ENCODE results near the gene SST.

The SST gene

DNA sequence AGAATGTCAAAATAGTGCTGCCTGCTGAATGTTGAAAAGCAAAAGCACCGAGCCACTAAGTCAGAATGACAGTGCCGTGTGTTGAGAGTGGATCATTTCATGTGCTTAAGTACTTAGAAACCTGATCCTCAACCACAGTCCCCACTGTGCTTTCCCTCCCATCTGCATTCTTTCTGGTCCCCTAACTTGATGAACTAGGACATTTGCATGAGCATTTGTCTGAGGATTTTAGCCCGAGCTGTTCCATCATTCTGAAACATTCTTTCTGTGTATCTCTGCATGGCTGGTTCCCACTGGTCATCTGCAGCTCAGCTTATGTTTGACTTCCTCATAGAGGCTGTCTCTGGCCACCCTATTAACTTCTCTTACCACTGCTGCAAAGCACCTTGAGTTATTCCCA, 42.0 kb downstream of the SST start:
- ChIA-PET CTCF (no interaction called here), POLR2A (no interaction called here)
- no peak for DNase-seq (ENCODE audit: extremely low spot score)
- TF ChIP-seq, protein P1, sequence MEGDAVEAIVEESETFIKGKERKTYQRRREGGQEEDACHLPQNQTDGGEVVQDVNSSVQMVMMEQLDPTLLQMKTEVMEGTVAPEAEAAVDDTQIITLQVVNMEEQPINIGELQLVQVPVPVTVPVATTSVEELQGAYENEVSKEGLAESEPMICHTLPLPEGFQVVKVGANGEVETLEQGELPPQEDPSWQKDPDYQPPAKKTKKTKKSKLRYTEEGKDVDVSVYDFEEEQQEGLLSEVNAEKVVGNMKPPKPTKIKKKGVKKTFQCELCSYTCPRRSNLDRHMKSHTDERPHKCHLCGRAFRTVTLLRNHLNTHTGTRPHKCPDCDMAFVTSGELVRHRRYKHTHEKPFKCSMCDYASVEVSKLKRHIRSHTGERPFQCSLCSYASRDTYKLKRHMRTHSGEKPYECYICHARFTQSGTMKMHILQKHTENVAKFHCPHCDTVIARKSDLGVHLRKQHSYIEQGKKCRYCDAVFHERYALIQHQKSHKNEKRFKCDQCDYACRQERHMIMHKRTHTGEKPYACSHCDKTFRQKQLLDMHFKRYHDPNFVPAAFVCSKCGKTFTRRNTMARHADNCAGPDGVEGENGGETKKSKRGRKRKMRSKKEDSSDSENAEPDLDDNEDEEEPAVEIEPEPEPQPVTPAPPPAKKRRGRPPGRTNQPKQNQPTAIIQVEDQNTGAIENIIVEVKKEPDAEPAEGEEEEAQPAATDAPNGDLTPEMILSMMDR (IDR thresholded peaks at IDR 0.05; ENCODE audit: control extremely low read depth, extremely low read depth, low read depth, missing control alignments) = no peak

- no peak for DNase-seq (ENCODE audit: extremely low spot score)
Measured at GRCh38 chr3:187626581-187626980, 43.6 kb downstream of the SST start.

GRCh38 chr3:187624588-187624987, 45.6 kb downstream of the SST start:
- ChIA-PET POLR2A (no interaction called here), CTCF (interaction anchor here (2.0 kb wide), 1 partner anchor 9 kb away, joined by 5 read pairs; no protein-coding TSS in a partner anchor)
- TF ChIP-seq, protein P1 (IDR thresholded peaks at IDR 0.05; ENCODE audit: control extremely low read depth, extremely low read depth, low read depth, missing control alignments) = no peak
- DNase-seq (ENCODE audit: extremely low spot score) = no peak

More at GRCh38 chr3:187626581-187626980, 43.6 kb downstream of the SST start:
- CTCF ChIA-PET = no interaction called here
- TF ChIP-seq, protein P1 (IDR thresholded peaks at IDR 0.05; ENCODE audit: control extremely low read depth, extremely low read depth, low read depth, missing control alignments) = no peak
- POLR2A ChIA-PET = no interaction called here

DNA sequence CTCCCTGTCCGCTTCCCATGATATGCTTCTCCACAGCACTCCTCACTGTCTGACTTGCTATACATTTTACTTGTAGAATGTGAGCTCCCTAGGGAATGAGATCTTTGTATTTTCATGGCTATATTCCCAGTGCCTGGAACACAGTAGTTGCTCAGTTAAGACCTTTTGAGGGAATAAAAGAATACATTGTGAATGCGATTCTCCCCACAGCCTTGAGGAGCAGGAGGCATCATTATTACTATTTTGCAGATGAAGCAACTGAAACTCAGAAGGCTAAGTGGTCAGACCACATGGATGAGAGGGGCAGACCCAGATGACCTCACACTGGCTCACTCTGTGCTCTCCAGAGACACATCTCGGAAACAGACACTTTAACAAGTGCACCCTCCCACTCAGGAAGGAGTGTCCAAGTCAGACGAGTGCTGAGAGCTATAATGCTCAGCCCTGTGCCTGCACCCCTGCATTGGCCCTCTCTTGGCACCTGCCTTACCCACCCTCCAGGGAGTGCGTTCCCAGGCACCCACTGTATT, 46.8 kb downstream of the SST start:
- ChIA-PET POLR2A (no interaction called here), CTCF (interaction anchor here (1.2 to 2.1 kb wide), 2 partner anchors 45 to 56 kb away, joined by 3 to 8 read pairs; no protein-coding TSS in a partner anchor)
- DNase-seq (ENCODE audit: extremely low spot score) = no peak
- TF ChIP-seq, protein P1 (IDR thresholded peaks at IDR 0.05; ENCODE audit: control extremely low read depth, extremely low read depth, low read depth, missing control alignments) = no peak

GRCh38 chr3:187621881-187622280, 48.3 kb downstream of the SST start:
- POLR2A ChIA-PET = no interaction called here
- no peak for DNase-seq (ENCODE audit: extremely low spot score)
- CTCF ChIA-PET = interaction anchor here (0.8 to 2.1 kb wide), 3 partner anchors 21 to 58 kb away, joined by 3 to 8 read pairs (median 3); no protein-coding TSS in a partner anchor
- TF ChIP-seq, protein P1 (IDR thresholded peaks at IDR 0.05; ENCODE audit: control extremely low read depth, extremely low read depth, low read depth, missing control alignments) = no peak

GRCh38 chr3:187619461-187619860, 50.7 kb downstream of the SST start:
- TF ChIP-seq, protein P1 (IDR thresholded peaks at IDR 0.05; ENCODE audit: control extremely low read depth, extremely low read depth, low read depth, missing control alignments) = no peak
- POLR2A ChIA-PET = no interaction called here

More at GRCh38 chr3:187619461-187619860, 50.7 kb downstream of the SST start:
- no peak for DNase-seq (ENCODE audit: extremely low spot score)
- CTCF ChIA-PET = interaction anchor here (1.1 to 3.5 kb wide), 4 partner anchors 10 to 300 kb away, joined by 3 to 24 read pairs (median 5); no protein-coding TSS in a partner anchor

Measured in GM10248 (cell line).